ENCODE measurements around the gene TMEM86B.

DNA sequence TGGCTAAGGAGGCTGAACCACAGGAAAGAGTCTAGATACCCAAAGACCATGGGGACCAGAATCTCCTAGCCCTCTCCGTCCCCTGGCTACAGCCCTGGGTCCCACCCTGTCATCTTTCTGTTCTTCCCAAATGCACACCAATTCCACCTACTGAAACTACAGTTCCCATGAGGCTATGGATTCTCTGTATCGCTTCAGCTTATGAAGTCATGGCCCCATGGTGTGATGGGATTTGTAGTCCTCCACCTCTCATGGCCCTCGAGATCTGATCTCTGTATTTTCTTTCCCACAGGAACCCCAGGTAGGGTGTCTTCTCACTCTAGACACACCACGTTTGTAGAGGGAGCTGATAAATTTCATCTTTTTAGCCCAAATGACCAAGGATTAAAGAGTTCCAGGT lies 31.0 kb downstream of the TMEM86B start:
- TF ChIP-seq, protein P1, sequence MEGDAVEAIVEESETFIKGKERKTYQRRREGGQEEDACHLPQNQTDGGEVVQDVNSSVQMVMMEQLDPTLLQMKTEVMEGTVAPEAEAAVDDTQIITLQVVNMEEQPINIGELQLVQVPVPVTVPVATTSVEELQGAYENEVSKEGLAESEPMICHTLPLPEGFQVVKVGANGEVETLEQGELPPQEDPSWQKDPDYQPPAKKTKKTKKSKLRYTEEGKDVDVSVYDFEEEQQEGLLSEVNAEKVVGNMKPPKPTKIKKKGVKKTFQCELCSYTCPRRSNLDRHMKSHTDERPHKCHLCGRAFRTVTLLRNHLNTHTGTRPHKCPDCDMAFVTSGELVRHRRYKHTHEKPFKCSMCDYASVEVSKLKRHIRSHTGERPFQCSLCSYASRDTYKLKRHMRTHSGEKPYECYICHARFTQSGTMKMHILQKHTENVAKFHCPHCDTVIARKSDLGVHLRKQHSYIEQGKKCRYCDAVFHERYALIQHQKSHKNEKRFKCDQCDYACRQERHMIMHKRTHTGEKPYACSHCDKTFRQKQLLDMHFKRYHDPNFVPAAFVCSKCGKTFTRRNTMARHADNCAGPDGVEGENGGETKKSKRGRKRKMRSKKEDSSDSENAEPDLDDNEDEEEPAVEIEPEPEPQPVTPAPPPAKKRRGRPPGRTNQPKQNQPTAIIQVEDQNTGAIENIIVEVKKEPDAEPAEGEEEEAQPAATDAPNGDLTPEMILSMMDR (conservative IDR thresholded peaks at IDR 0.05; ENCODE audit: low read depth in 2 of 2) = no peak
- TF ChIP-seq, protein P2, sequence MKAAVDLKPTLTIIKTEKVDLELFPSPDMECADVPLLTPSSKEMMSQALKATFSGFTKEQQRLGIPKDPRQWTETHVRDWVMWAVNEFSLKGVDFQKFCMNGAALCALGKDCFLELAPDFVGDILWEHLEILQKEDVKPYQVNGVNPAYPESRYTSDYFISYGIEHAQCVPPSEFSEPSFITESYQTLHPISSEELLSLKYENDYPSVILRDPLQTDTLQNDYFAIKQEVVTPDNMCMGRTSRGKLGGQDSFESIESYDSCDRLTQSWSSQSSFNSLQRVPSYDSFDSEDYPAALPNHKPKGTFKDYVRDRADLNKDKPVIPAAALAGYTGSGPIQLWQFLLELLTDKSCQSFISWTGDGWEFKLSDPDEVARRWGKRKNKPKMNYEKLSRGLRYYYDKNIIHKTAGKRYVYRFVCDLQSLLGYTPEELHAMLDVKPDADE (IDR thresholded peaks at IDR 0.05) = peak; percentile 95
- no peak for TF ChIP-seq STAT1 (IDR thresholded peaks at IDR 0.05; ENCODE audit: unreplicated experiment)
- no peak for TF ChIP-seq POLR2AphosphoS5 (IDR thresholded peaks at IDR 0.05; ENCODE audit: low read depth)
- no peak for TF ChIP-seq EZH2 (IDR thresholded peaks at IDR 0.05; ENCODE audit: low read depth, unreplicated experiment)
- TF ChIP-seq JUNB (IDR thresholded peaks at IDR 0.05; ENCODE audit: unreplicated experiment) = no peak
- no peak for TF ChIP-seq ZNF114 (CRISPR knock-in tag; IDR thresholded peaks at IDR 0.05)
- TF ChIP-seq, protein P3, sequence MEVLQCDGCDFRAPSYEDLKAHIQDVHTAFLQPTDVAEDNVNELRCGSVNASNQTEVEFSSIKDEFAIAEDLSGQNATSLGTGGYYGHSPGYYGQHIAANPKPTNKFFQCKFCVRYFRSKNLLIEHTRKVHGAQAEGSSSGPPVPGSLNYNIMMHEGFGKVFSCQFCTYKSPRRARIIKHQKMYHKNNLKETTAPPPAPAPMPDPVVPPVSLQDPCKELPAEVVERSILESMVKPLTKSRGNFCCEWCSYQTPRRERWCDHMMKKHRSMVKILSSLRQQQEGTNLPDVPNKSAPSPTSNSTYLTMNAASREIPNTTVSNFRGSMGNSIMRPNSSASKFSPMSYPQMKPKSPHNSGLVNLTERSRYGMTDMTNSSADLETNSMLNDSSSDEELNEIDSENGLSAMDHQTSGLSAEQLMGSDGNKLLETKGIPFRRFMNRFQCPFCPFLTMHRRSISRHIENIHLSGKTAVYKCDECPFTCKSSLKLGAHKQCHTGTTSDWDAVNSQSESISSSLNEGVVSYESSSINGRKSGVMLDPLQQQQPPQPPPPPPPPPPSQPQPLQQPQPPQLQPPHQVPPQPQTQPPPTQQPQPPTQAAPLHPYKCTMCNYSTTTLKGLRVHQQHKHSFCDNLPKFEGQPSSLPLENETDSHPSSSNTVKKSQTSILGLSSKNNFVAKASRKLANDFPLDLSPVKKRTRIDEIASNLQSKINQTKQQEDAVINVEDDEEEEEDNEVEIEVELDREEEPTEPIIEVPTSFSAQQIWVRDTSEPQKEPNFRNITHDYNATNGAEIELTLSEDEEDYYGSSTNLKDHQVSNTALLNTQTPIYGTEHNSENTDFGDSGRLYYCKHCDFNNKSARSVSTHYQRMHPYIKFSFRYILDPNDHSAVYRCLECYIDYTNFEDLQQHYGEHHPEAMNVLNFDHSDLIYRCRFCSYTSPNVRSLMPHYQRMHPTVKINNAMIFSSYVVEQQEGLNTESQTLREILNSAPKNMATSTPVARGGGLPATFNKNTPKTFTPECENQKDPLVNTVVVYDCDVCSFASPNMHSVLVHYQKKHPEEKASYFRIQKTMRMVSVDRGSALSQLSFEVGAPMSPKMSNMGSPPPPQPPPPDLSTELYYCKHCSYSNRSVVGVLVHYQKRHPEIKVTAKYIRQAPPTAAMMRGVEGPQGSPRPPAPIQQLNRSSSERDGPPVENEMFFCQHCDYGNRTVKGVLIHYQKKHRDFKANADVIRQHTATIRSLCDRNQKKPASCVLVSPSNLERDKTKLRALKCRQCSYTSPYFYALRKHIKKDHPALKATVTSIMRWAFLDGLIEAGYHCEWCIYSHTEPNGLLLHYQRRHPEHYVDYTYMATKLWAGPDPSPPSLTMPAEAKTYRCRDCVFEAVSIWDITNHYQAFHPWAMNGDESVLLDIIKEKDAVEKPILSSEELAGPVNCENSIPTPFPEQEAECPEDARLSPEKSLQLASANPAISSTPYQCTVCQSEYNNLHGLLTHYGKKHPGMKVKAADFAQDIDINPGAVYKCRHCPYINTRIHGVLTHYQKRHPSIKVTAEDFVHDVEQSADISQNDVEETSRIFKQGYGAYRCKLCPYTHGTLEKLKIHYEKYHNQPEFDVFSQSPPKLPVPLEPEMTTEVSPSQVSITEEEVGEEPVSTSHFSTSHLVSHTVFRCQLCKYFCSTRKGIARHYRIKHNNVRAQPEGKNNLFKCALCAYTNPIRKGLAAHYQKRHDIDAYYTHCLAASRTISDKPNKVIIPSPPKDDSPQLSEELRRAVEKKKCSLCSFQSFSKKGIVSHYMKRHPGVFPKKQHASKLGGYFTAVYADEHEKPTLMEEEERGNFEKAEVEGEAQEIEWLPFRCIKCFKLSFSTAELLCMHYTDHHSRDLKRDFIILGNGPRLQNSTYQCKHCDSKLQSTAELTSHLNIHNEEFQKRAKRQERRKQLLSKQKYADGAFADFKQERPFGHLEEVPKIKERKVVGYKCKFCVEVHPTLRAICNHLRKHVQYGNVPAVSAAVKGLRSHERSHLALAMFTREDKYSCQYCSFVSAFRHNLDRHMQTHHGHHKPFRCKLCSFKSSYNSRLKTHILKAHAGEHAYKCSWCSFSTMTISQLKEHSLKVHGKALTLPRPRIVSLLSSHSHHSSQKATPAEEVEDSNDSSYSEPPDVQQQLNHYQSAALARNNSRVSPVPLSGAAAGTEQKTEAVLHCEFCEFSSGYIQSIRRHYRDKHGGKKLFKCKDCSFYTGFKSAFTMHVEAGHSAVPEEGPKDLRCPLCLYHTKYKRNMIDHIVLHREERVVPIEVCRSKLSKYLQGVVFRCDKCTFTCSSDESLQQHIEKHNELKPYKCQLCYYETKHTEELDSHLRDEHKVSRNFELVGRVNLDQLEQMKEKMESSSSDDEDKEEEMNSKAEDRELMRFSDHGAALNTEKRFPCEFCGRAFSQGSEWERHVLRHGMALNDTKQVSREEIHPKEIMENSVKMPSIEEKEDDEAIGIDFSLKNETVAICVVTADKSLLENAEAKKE (CRISPR knock-in tag; IDR thresholded peaks at IDR 0.05) = no peak
- TF ChIP-seq, protein P4, sequence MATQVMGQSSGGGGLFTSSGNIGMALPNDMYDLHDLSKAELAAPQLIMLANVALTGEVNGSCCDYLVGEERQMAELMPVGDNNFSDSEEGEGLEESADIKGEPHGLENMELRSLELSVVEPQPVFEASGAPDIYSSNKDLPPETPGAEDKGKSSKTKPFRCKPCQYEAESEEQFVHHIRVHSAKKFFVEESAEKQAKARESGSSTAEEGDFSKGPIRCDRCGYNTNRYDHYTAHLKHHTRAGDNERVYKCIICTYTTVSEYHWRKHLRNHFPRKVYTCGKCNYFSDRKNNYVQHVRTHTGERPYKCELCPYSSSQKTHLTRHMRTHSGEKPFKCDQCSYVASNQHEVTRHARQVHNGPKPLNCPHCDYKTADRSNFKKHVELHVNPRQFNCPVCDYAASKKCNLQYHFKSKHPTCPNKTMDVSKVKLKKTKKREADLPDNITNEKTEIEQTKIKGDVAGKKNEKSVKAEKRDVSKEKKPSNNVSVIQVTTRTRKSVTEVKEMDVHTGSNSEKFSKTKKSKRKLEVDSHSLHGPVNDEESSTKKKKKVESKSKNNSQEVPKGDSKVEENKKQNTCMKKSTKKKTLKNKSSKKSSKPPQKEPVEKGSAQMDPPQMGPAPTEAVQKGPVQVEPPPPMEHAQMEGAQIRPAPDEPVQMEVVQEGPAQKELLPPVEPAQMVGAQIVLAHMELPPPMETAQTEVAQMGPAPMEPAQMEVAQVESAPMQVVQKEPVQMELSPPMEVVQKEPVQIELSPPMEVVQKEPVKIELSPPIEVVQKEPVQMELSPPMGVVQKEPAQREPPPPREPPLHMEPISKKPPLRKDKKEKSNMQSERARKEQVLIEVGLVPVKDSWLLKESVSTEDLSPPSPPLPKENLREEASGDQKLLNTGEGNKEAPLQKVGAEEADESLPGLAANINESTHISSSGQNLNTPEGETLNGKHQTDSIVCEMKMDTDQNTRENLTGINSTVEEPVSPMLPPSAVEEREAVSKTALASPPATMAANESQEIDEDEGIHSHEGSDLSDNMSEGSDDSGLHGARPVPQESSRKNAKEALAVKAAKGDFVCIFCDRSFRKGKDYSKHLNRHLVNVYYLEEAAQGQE (IDR thresholded peaks at IDR 0.05; ENCODE audit: unreplicated experiment) = no peak
- no peak for TF ChIP-seq EZH2phosphoT487 (IDR thresholded peaks at IDR 0.05; ENCODE audit: unreplicated experiment)
- TF ChIP-seq CREB1 (CRISPR knock-in tag; IDR thresholded peaks at IDR 0.05; ENCODE audit: low read depth) = peak; percentile 63
- no peak for TF ChIP-seq NANOG (IDR thresholded peaks at IDR 0.05; ENCODE audit: borderline replicate concordance)
- no peak for TF ChIP-seq ZNF331 (CRISPR knock-in tag; IDR thresholded peaks at IDR 0.05; ENCODE audit: low read depth)

All from GM23338 (cell line).